ENCODE measurements around the gene NRROS. TPM values are rescaled to one million over a fixed set of nuclear protein-coding genes. Genes with fewer than 3 reads are reported as not detected.
A peak's percentile ranks its signal among the peaks of the same experiment; 100 is the strongest.
"Not testable (repeated sequence)": the region's sequence is repeated elsewhere in the genome, so short reads cannot be mapped to it uniquely, and the experiment has no call there.

The NRROS gene
- polyA plus RNA-seq, 6 donors from 2014 or later = 1.2 to 11.8 (median 4.9) TPM

GRCh38 chr3:196632046-196632751, 7.3 kb upstream of the NRROS start:
- Mint-ChIP-seq H3K9me3 (no peaks in the 10 kb centered on the region), H3K4me1 (peaks cover 34 to 58% (median 52%) of the 10 kb centered on the region in 3 donors), H3K4me3 (peak overlapping the region; percentile 89 to 98 (median 93)), H3K36me3 (no peaks in the 10 kb centered on the region), H3K27ac (peak overlapping the region; percentile 72 to 99 (median 98)), H3K27me3 (no peaks in the 10 kb centered on the region)
- ATAC-seq (ENCODE audit: low read depth in 2 of 2) (peak; percentile 70 to 71), DNase-seq (peak; percentile 85)

- peaks cover 47 to 71% (median 65%) of the 10 kb centered on the region in 3 donors for H3K4me1 Mint-ChIP-seq
- H3K4me3 Mint-ChIP-seq = peak overlapping the region; percentile 89 to 98 (median 93)
- no peaks in the 10 kb centered on the region for H3K9me3 Mint-ChIP-seq
- no peaks in the 10 kb centered on the region for H3K36me3 Mint-ChIP-seq
- peak overlapping the region; percentile 95 to 99 (median 98) for H3K27ac Mint-ChIP-seq
- H3K27me3 Mint-ChIP-seq = no peaks in the 10 kb centered on the region
- DNase-seq = peak; percentile 25
- ATAC-seq (ENCODE audit: low read depth in 2 of 2) = no peak
These were observed 5.8 kb upstream of the NRROS start for GRCh38 chr3:196633555-196634151.

GRCh38 chr3:196634224-196634623, 5.3 kb upstream of the NRROS start:
- Mint-ChIP-seq H3K36me3 (no peaks in the 10 kb centered on the region), H3K4me3 (peak overlapping the region; percentile 27 to 93 (median 85)), H3K27me3 (no peaks in the 10 kb centered on the region), H3K4me1 (peaks cover 53 to 77% (median 70%) of the 10 kb centered on the region in 3 donors), H3K27ac (peak overlapping the region; percentile 88 to 99 (median 96)), H3K9me3 (no peaks in the 10 kb centered on the region)
- ATAC-seq (ENCODE audit: low read depth in 2 of 2) (peak; percentile 39 to 51), DNase-seq (peak; percentile 70)

- Mint-ChIP-seq H3K4me1 (peaks cover 58 to 76% (median 66%) of the 10 kb centered on the region in 3 donors), H3K27ac (peak overlapping the region in 5 of 6 donors; percentile 39 to 99 (median 95)), H3K4me3 (peak overlapping the region in 6 of 8 donors; percentile 29 to 92 (median 64)), H3K27me3 (no peaks in the 10 kb centered on the region), H3K36me3 (no peaks in the 10 kb centered on the region), H3K9me3 (no peaks in the 10 kb centered on the region)
- no peak for ATAC-seq (ENCODE audit: low read depth in 2 of 2)
- DNase-seq = no peak
These were observed 4.7 kb upstream of the NRROS start for GRCh38 chr3:196634829-196635228.

- DNase-seq (no peak), ATAC-seq (ENCODE audit: low read depth in 2 of 2) (no peak)
- Mint-ChIP-seq H3K36me3 (no peaks in the 10 kb centered on the region), H3K9me3 (no peaks in the 10 kb centered on the region), H3K4me1 (peaks cover 65 to 82% (median 76%) of the 10 kb centered on the region in 3 donors), H3K27ac (peak overlapping the region in 4 of 6 donors; percentile 48 to 95 (median 77)), H3K27me3 (no peaks in the 10 kb centered on the region), H3K4me3 (peak overlapping the region in 2 of 8 donors; percentile 19 to 81)
These were observed 2.8 kb upstream of the NRROS start for GRCh38 chr3:196636369-196637349.

GRCh38 chr3:196637941-196638340, 1.6 kb upstream of the NRROS start:
- Mint-ChIP-seq H3K4me3 (peak overlapping the region in 4 of 8 donors; percentile 26 to 81 (median 46)), H3K27ac (peak overlapping the region in 5 of 6 donors; percentile 49 to 95 (median 84)), H3K4me1 (peaks cover 63 to 82% (median 81%) of the 10 kb centered on the region in 3 donors)
- not testable (repeated sequence) for H3K27me3 Mint-ChIP-seq; DNase-seq; H3K9me3 Mint-ChIP-seq; H3K36me3 Mint-ChIP-seq; ATAC-seq (ENCODE audit: low read depth in 2 of 2)

- DNase-seq (no peak), ATAC-seq (ENCODE audit: low read depth in 2 of 2) (no peak)
- peaks cover 62 to 82% (median 81%) of the 10 kb centered on the region in 3 donors for H3K4me1 Mint-ChIP-seq
- no peaks in the 10 kb centered on the region for H3K9me3 Mint-ChIP-seq
- H3K4me3 Mint-ChIP-seq = peak overlapping the region; percentile 81 to 95 (median 90)
- peak overlapping the region; percentile 92 to 99 (median 97) for H3K27ac Mint-ChIP-seq
- H3K27me3 Mint-ChIP-seq = no peaks in the 10 kb centered on the region
- no peaks in the 10 kb centered on the region for H3K36me3 Mint-ChIP-seq
These were observed 522 bp upstream of the NRROS start for GRCh38 chr3:196638861-196639482.

- peak overlapping the region; percentile 81 to 95 (median 90) for H3K4me3 Mint-ChIP-seq
- H3K9me3 Mint-ChIP-seq = no peaks in the 10 kb centered on the region
- no peaks in the 10 kb centered on the region for H3K27me3 Mint-ChIP-seq
- ATAC-seq (ENCODE audit: low read depth in 2 of 2) (no peak), DNase-seq (no peak)
- H3K4me1 Mint-ChIP-seq = peaks cover 60 to 82% (median 82%) of the 10 kb centered on the region in 3 donors
- H3K27ac Mint-ChIP-seq = peak overlapping the region; percentile 95 to 99 (median 98)
- no peaks in the 10 kb centered on the region for H3K36me3 Mint-ChIP-seq
These were observed 964 bp downstream of the NRROS start for GRCh38 chr3:196640297-196641018.

GRCh38 chr3:196641333-196642054, 2.0 kb downstream of the NRROS start:
- H3K27me3 Mint-ChIP-seq = no peaks in the 10 kb centered on the region
- H3K9me3 Mint-ChIP-seq = no peaks in the 10 kb centered on the region
- H3K27ac Mint-ChIP-seq = peak overlapping the region; percentile 95 to 99 (median 99)
- H3K4me3 Mint-ChIP-seq = peak overlapping the region; percentile 81 to 95 (median 90)
- ATAC-seq (ENCODE audit: low read depth in 2 of 2) (peak; percentile 10 to 18), DNase-seq (peak; percentile 57)
- peaks cover 63 to 86% (median 84%) of the 10 kb centered on the region in 3 donors for H3K4me1 Mint-ChIP-seq
- peaks cover 0 to 6% of the 10 kb centered on the region in 2 donors for H3K36me3 Mint-ChIP-seq

- DNase-seq (peak; percentile 15), ATAC-seq (ENCODE audit: low read depth in 2 of 2) (no peak)
- H3K9me3 Mint-ChIP-seq = no peaks in the 10 kb centered on the region
- peak overlapping the region; percentile 95 to 99 (median 99) for H3K27ac Mint-ChIP-seq
- peaks cover 66 to 90% (median 87%) of the 10 kb centered on the region in 3 donors for H3K4me1 Mint-ChIP-seq
- peaks cover 6 to 7% of the 10 kb centered on the region in 2 donors for H3K36me3 Mint-ChIP-seq
- peak overlapping the region; percentile 81 to 95 (median 89) for H3K4me3 Mint-ChIP-seq
- H3K27me3 Mint-ChIP-seq = no peaks in the 10 kb centered on the region
These were observed 2.9 kb downstream of the NRROS start for GRCh38 chr3:196642434-196642833.

- Mint-ChIP-seq H3K36me3 (peaks cover 6 to 7% of the 10 kb centered on the region in 2 donors), H3K9me3 (no peaks in the 10 kb centered on the region), H3K4me1 (peaks cover 58 to 83% (median 82%) of the 10 kb centered on the region in 3 donors), H3K4me3 (peak overlapping the region; percentile 81 to 95 (median 89)), H3K27ac (peak overlapping the region; percentile 95 to 99 (median 99)), H3K27me3 (no peaks in the 10 kb centered on the region)
- peak; percentile 97 for DNase-seq
- ATAC-seq (ENCODE audit: low read depth in 2 of 2) = peak; percentile 82 to 83
These were observed 3.8 kb downstream of the NRROS start for GRCh38 chr3:196643201-196643749.
